IPS-15b (cell line): Measurements from ENCODE around the gene SYTL1.

ENCODE experiments used
- H3K27me3 ChIP-seq: one replicate; pipeline ENCODE4 v1.6.1; 2013; ENCODE audit warnings: low read length; ENCODE audit not compliant: control insufficient read depth, insufficient read depth
- H3K36me3 ChIP-seq: one replicate; pipeline ENCODE4 v1.6.1; 2013; ENCODE audit warnings: low read length; ENCODE audit not compliant: control insufficient read depth, insufficient read depth
- H3K4me1 ChIP-seq: one replicate; pipeline ENCODE4 v1.6.1; 2013; ENCODE audit warnings: mild to moderate bottlenecking, low read length; ENCODE audit not compliant: control insufficient read depth, insufficient read depth
- H3K4me3 ChIP-seq: one replicate; pipeline ENCODE4 v1.5.1; 2013; ENCODE audit warnings: low read depth, low read length
- H3K9ac ChIP-seq: one replicate; pipeline ENCODE4 v1.6.1; 2013; ENCODE audit warnings: low read depth, mild to moderate bottlenecking, low read length
- H3K9me3 ChIP-seq: one replicate; pipeline ENCODE4 v1.6.1; 2013; ENCODE audit warnings: mild to moderate bottlenecking, low read length; ENCODE audit not compliant: control insufficient read depth, insufficient read depth

Gene SYTL1

DNA sequence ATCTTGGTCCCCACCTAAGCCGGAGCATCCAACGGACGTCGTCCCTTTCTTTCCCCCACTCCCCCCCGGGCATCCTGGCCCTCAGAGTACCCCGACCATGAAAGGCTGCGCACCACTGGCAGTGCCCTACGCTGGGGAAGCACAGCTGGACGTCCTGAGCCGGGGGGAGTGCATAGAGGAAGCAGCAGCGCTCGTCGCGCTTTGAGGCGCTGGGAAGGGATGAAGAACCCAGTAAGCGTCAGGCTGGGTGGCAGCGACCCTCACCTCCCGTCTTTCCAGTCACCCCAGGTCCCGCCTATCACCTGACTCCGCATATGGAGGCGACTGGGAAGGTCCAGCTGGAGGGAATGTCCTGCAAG, 19.2 kb downstream of the SYTL1 start:
- H3K27me3 ChIP-seq: peaks cover 48% of the 10 kb centered on the region
- no peaks in the 10 kb centered on the region for H3K9me3 ChIP-seq
- no peaks in the 10 kb centered on the region for H3K36me3 ChIP-seq
- H3K4me3 ChIP-seq: peak overlapping the region; percentile 77
- no peak overlapping the region for H3K9ac ChIP-seq
- H3K4me1 ChIP-seq: peaks cover 13% of the 10 kb centered on the region

DNA sequence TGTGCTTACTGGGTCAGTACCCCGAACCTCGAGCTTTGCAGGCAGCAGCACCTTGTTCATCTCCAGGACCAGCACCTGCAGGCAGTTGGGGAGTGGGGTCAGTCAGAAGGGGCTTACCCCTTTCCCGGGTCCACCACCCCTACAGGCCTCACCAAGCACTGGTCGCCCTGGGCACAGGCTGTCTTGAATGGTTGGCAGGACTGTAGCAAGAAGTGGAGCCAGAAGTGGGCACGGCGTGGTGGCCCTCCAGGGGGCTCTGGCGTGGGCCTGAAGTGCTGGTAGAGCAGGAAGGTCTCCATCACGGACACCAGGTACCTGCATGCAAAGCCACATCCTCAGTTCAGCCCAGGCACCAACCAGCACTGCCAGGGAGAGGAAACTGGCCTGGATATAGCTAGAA, 19.7 kb downstream of the SYTL1 start:
- peaks cover 13% of the 10 kb centered on the region for H3K4me1 ChIP-seq
- H3K4me3 ChIP-seq: peak overlapping the region; percentile 77

DNA sequence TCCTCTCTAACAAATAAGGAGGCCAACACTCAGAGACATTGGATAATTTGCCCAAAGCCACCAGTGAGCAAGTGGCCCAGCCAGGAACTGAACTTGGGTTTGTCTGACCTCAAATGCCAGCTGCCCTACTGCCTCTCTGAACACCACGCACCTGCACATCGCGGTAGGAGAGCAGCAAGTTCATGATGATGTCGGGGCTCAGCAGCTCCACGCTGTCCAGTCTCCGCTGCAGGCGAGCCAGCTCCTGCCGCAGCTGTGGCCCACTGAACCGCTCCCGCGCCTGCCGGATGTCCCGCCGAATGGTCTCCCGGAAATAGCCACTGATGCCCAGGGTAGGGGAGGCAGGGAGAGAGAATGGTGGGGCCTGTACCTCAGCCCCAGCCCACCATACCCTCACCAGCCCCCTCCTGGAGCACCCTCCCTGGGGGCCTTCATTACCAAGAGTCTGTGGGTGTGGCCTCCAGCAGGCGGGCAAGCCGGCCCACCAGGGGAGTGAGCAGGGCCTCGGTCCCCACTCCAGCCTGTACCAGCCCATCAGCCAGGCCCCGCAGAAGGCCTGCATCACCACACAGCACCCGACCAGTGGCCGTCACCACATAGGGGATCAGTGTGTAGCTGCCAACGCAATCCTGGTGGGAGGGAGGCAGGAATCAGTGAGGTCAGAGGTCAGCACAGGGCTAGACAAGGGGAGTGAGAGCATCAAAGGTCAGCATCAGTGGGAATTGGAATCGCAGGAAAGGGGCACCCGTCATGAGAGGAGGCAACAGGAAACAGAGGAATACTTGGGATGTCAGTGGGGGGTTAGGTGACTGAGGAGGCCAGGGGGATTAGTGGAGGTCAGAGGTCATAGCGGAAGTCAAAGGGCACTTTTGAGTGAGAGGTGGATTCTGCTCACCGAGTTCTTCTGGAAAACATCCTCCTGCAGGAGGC, 22.2 kb downstream of the SYTL1 start:
- no peaks in the 10 kb centered on the region for H3K9me3 ChIP-seq
- peaks cover 33% of the 10 kb centered on the region for H3K27me3 ChIP-seq
- H3K9ac ChIP-seq: no peak overlapping the region
- H3K4me3 ChIP-seq: no peak overlapping the region
- H3K36me3 ChIP-seq: no peaks in the 10 kb centered on the region
- peaks cover 11% of the 10 kb centered on the region for H3K4me1 ChIP-seq

More for the DNA sequence above, 19.7 kb downstream of the SYTL1 start:
- Histone ChIP-seq H3K27me3 (peaks cover 48% of the 10 kb centered on the region), H3K9ac (no peak overlapping the region), H3K9me3 (no peaks in the 10 kb centered on the region), H3K36me3 (no peaks in the 10 kb centered on the region)

DNA sequence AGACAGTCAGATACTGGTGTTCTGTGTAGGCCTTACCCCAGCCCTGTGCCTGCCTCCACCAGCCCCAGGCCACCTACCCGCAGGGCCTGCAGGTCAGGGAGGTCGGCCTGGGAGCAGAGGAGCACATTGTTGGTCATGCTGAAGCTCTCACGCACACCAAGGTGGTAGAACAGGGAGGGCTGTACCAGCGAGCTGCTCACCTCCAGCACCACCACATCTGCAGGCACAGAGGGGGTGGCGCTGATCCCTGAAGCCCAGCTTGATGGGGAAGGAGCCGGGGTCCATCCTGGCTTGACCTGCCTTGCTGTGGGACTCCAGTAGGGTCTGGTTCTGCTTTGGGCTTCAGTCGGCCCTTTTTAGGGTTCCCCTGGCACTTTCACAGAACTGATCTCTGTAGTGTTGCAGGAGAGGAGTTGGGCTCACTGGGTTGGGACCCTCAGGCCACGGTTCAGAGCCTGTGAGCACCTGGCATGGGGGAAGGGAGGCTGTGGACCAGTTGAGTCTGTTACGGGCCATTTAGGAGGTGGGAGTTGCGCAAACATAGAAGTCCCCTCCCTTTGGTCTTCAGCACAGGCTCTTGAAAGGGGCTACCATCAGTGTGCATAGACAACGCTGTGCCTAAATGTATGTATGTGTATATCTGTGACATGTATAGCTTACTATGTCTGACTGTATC, 23.0 kb downstream of the SYTL1 start:
- H3K4me3 ChIP-seq: peak overlapping the region; percentile 75
- peaks cover 13% of the 10 kb centered on the region for H3K4me1 ChIP-seq
- peaks cover 25% of the 10 kb centered on the region for H3K27me3 ChIP-seq
- H3K36me3 ChIP-seq: no peaks in the 10 kb centered on the region
- H3K9ac ChIP-seq: no peak overlapping the region
- no peaks in the 10 kb centered on the region for H3K9me3 ChIP-seq

DNA sequence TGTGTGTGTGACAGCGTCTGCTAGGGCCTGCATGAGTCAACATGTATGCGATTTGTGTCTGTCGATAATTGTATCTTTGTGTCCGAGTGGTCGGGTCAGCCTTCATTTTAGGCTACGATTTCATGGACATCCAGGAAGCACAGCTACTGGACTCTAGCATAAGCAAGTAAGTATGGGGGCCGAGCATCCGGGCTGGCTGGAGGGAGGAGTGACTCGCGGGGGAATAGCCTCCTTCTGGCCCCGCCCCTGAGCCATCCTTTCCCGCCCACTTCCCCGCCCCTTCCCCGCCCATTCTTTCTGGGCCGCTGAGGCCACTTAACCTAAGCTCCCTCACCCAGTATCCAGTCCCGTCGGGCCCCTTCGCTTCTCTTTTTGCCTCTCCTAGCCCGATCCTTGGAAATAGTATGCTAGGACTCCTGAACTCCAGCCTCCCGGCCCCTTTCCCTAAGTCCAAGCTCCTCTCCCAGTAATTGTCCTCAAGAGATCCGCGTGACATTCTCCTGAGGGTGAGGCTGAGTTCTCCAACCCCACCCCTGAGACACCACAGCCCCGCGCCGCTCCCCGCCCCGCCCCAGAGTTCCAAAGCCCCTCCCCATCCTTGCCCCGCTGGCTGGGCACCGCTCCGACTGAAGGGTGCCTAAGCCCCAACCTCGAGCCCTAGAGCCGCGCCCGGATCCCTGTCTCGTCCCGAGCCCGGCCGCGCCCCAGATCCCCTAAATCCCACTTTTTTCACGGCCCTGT, 23.7 kb downstream of the SYTL1 start:
- Histone ChIP-seq H3K9ac (no peak overlapping the region), H3K36me3 (no peaks in the 10 kb centered on the region), H3K27me3 (peaks cover 20% of the 10 kb centered on the region), H3K4me1 (peaks cover 13% of the 10 kb centered on the region), H3K9me3 (no peaks in the 10 kb centered on the region), H3K4me3 (peak overlapping the region; percentile 75)

DNA sequence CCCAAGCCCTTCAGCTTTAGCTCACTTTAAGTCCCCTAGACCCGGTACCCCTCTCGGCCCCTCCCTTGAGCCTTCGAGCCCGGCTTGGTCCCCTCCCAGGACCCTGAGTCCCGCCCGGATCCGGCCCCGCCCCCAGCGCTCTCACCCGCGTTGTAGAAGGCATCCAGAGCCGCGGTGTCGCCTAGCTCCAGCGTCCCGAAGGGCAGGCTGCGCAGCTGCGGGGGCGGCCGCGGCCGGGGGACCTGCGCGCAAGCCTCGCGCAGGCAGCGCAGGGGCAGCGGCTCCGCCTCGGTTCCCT, 24.2 kb downstream of the SYTL1 start:
- Histone ChIP-seq H3K27me3 (peaks cover 14% of the 10 kb centered on the region), H3K4me3 (peak overlapping the region; percentile 75), H3K36me3 (no peaks in the 10 kb centered on the region), H3K4me1 (peaks cover 13% of the 10 kb centered on the region), H3K9me3 (no peaks in the 10 kb centered on the region), H3K9ac (no peak overlapping the region)

DNA sequence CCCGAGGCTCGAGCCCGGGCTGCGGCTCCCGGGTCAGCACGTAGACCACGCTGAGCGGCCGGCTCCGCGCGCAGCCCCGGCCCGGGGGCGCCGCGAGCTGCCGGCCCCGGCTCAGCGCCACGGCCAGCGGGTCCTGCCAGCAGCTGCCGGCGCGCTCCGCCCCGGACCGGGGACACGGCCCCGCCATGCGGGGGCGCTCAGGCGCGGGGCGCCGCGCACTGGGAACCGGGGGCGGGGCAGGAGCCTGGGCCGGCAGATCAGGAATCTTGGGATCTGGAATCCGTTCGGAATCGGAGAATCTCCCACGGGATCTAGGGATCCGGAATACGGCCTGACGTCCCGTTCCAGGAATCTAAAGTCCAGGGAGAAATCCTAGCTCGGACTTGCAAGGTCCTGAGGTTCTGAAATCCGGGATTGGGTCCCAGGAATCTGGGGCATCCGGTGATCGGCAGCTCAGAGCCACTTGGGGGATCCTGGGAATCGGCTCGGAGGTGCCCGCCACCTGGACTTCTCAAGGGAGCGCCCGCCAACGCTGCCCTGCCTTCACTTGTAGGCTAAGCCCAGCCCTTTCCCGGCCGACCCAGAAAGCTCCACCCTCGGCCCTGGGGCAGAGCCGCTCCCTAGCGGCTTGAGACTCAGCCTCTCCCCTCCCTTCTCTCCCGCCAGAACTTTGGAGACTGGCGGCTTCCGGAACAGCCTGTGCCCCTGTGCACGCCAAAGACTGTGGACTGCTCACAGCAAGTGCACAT, 24.8 kb downstream of the SYTL1 start, which contains the start of gene MAP3K6:
MAP3K6 (minus strand) TSS at position 551 of the 749 bp plus-strand sequence; CDS start at position 187, 364 bp downstream.
- H3K27me3 ChIP-seq: peaks cover 9% of the 10 kb centered on the region
- H3K9ac ChIP-seq: peak within 1 kb of the TSS; percentile 24
- peaks cover 13% of the 10 kb centered on the region for H3K4me1 ChIP-seq

DNA sequence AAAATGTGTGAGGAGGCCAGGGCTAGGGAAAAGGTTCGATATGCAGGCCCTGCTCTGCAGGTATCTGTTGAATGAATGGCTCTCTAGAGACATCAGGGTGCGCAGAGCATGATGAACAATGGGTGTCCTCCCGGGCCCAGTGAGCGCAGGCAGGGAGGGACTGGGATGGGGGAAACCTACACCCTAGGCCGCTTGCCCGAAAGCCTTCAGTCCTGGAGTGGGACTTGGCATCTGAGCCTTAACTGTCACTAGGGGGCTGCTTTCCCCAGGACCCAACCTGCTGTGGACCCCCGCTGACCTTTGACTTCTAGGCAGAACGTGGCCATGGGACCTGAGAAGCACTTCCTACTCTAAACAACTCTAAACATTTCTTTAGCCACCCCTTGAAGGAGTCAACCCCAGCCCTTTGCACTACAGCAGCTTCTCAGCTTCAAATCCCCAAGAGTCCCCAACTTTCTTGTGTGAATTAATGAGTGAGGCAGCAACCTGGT, 25.4 kb downstream of the SYTL1 start:
- Histone ChIP-seq H3K4me3 (peak overlapping the region; percentile 75), H3K36me3 (no peaks in the 10 kb centered on the region), H3K4me1 (peaks cover 13% of the 10 kb centered on the region), H3K9me3 (no peaks in the 10 kb centered on the region), H3K27me3 (peaks cover 3% of the 10 kb centered on the region), H3K9ac (peak overlapping the region; percentile 24)

More for the DNA sequence above, 24.8 kb downstream of the SYTL1 start, which contains the start of gene MAP3K6:
- peak within 1 kb of the TSS; percentile 75 for H3K4me3 ChIP-seq
- H3K36me3 ChIP-seq: no peaks in the 10 kb centered on the region
- no peaks in the 10 kb centered on the region for H3K9me3 ChIP-seq

DNA sequence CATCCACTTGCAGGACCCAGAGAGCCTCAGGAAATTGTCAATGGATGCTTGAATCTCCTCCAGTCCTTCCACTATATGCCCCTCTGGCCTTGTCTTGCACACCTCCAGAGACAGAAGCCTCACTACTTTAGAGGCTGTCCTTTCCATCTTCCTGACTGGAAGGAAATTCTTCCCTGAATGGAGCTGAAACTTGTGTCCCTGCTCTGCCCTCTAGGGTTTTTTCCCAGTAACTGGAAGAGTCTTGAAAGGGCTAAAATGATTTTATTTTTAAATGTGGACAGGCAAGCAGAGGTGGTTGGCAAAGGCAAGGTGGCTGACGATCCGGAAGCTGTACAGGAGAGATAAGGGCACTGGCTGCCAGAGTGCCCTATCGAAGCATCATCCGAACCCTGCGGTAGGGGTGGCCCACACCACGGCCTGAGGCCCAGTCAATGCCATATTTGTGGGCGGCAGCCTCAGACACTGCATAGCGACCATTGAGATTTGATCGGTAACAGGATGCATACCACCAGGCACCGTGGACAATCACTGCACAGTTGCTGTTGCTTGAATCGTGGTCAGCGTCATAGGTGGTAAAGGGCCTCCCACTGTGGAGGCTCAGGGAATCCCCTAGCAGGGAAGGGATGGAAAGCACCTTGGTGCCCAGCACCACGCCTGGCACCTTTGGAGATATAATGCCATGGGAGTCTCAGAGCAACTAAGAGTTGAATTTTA, 27.2 kb downstream of the SYTL1 start:
- Histone ChIP-seq H3K9me3 (no peaks in the 10 kb centered on the region), H3K27me3 (no peaks in the 10 kb centered on the region), H3K4me3 (no peak overlapping the region), H3K4me1 (peaks cover 13% of the 10 kb centered on the region), H3K36me3 (no peaks in the 10 kb centered on the region), H3K9ac (no peak overlapping the region)

DNA sequence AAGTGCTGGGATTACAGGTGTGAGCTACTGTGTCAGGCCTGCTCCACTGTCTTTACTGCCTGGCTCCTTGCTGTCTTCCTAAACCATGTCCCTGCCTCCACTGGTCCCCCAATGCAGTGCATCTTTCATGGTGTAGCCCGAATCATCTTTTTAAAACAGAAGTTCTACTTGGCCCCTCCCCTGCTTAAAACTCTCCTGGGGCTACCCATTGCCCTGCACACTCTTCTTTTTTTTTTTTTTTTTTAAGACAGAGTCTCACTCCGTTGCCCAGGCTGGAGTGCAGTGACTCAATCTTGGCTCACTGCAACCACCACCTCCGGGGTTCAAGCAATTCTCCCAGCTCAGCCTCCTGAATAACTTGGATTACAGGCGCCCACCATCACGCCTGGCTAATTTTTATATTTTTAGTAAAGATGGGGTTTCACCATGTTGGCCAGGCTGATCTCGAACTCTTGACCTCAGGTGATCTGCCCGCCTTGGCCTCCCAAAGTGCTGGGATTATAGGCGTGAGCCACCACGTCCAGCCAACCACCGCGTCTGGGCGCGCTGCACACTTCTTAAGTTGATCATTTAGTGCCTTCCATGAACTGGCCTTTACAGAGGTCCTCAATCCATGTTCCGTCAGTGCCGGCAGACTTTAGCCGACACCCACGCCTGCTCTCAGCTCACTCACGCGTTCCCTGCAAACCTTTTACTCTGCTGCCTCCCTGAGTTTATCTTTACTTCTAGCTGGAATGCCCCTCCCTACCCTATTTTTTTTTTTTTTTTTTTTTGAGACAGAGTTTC, 30.4 kb downstream of the SYTL1 start:
- Histone ChIP-seq H3K9me3 (no peaks in the 10 kb centered on the region), H3K27me3 (no peaks in the 10 kb centered on the region), H3K9ac (no peak overlapping the region), H3K4me3 (no peak overlapping the region), H3K36me3 (no peaks in the 10 kb centered on the region), H3K4me1 (peaks cover 2% of the 10 kb centered on the region)
